Stomach smooth muscle (tissue), 2 donors: ENCODE data around the gene TMED10.

Experiments
- H3K27ac ChIP-seq: one replicate; pipeline ENCODE4 v1.7.0; 2013; ENCODE audit warnings: mild to moderate bottlenecking, low read length, inconsistent platforms
- H3K27me3 ChIP-seq, 2 donors: one replicate each; pipeline ENCODE4 v1.7.0; 2013; ENCODE audit warnings: low read length in 2 of 2; ENCODE audit not compliant: insufficient read depth in 2 of 2, control insufficient read depth in 1 of 2
- H3K36me3 ChIP-seq, 2 donors: one replicate each; pipeline ENCODE4 v1.7.0; 2013; ENCODE audit warnings: low read length in 2 of 2; ENCODE audit not compliant: control insufficient read depth in 2 of 2, insufficient read depth in 2 of 2
- H3K4me1 ChIP-seq: one replicate; pipeline ENCODE4 v1.7.0; 2013; ENCODE audit warnings: low read length; ENCODE audit not compliant: control insufficient read depth, insufficient read depth
- H3K4me3 ChIP-seq, 2 donors: one replicate each; pipeline ENCODE4 v1.7.0; 2013; ENCODE audit warnings: low read length in 2 of 2
- H3K9ac ChIP-seq, 2 donors: one replicate each; pipeline ENCODE4 v1.7.0; 2013; ENCODE audit warnings: low read length in 2 of 2, mild to moderate bottlenecking in 1 of 2
- H3K9me3 ChIP-seq, 2 donors: one replicate each; pipeline ENCODE4 v1.7.0; 2013; ENCODE audit warnings: low read length in 2 of 2; ENCODE audit not compliant: control insufficient read depth in 2 of 2
- donor health status: healthy.
- donor health status: Pancreatic carcinoma.

Gene TMED10

GRCh38 chr14:75088566-75089373 is 87.6 kb downstream of the TMED10 start:
- no peak overlapping the region for H3K27ac ChIP-seq
- no peak overlapping the region for H3K9ac ChIP-seq
- no peaks in the 10 kb centered on the region for H3K9me3 ChIP-seq
- H3K36me3 ChIP-seq: peaks cover 41 to 46% of the 10 kb centered on the region in 2 donors
- H3K4me1 ChIP-seq: no peaks in the 10 kb centered on the region
- no peaks in the 10 kb centered on the region for H3K27me3 ChIP-seq
- H3K4me3 ChIP-seq: no peak overlapping the region

- Histone ChIP-seq H3K27ac (no peak overlapping the region), H3K27me3 (no peaks in the 10 kb centered on the region), H3K9ac (no peak overlapping the region), H3K4me1 (no peaks in the 10 kb centered on the region), H3K4me3 (no peak overlapping the region), H3K9me3 (no peaks in the 10 kb centered on the region), H3K36me3 (peaks cover 38 to 50% of the 10 kb centered on the region in 2 donors)
These were observed 88.3 kb downstream of the TMED10 start for GRCh38 chr14:75088153-75088552.

GRCh38 chr14:75084513-75084912 is 91.9 kb downstream of the TMED10 start:
- H3K27ac ChIP-seq: no peak overlapping the region
- H3K9me3 ChIP-seq: no peaks in the 10 kb centered on the region
- H3K27me3 ChIP-seq: no peaks in the 10 kb centered on the region
- H3K4me3 ChIP-seq: no peak overlapping the region
- no peak overlapping the region for H3K9ac ChIP-seq
- peaks cover 12% of the 10 kb centered on the region for H3K4me1 ChIP-seq
- peaks cover 30 to 41% of the 10 kb centered on the region in 2 donors for H3K36me3 ChIP-seq

- no peak overlapping the region for H3K4me3 ChIP-seq
- peaks cover 29 to 35% of the 10 kb centered on the region in 2 donors for H3K36me3 ChIP-seq
- no peak overlapping the region for H3K27ac ChIP-seq
- H3K4me1 ChIP-seq: peaks cover 12% of the 10 kb centered on the region
- H3K27me3 ChIP-seq: no peaks in the 10 kb centered on the region
- no peaks in the 10 kb centered on the region for H3K9me3 ChIP-seq
- H3K9ac ChIP-seq: peak overlapping the region in 1 of 2 donors; percentile 29
These were observed 93.1 kb downstream of the TMED10 start for GRCh38 chr14:75083271-75083670.

- H3K9me3 ChIP-seq: no peaks in the 10 kb centered on the region
- no peak overlapping the region for H3K4me3 ChIP-seq
- no peaks in the 10 kb centered on the region for H3K27me3 ChIP-seq
- peak overlapping the region; percentile 53 for H3K27ac ChIP-seq
- peaks cover 12% of the 10 kb centered on the region for H3K4me1 ChIP-seq
- H3K36me3 ChIP-seq: peaks cover 13 to 24% of the 10 kb centered on the region in 2 donors
- H3K9ac ChIP-seq: no peak overlapping the region
These were observed 94.7 kb downstream of the TMED10 start for GRCh38 chr14:75081660-75082229.
